ENCODE measurements around the gene PGA5.
"Not testable (repeated sequence)": the region's sequence is repeated elsewhere in the genome, so short reads cannot be mapped to it uniquely, and the experiment has no call there.

PGA5 gene

DNA sequence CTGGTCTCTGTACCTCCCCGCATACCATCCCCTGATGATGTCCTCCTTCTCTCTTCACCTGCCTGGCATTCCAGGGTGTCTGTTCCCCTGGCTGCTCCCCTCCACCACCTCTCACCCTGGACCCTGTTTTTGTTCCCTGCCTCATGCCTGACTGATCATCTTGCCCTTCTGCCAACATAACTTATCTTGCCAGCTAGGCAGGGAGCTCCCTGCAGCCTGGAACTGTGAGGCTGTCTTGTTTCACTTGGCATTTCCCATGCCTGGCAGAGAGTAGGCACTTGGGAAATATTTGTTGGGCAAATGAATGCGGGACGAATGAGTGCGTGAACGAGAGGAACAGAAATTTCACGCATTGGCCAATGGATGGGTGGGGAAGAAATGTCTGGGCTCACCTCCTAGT lies 11.5 kb upstream of the PGA5 start:
- DNase-seq: not testable (repeated sequence)

DNA sequence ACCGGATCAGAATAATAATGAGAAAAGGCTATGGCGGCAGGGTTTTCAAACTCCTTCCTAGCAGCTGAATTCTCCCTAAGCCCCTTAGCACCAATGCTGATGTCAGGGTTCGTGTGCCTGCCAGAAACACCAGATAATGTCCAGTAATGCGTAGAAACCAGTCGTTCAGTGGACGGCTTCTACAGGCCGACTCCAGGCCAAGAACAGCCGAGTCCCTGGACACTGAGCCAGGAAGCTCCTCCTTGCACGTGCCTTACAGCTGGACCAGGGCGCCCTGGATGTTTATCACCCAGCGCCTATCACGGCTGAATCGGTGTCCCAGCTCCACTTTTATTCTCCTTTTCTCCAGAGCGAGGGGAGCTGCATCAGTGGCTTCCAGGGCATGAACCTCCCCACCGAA lies 9.9 kb upstream of the PGA5 start:
- not testable (repeated sequence) for DNase-seq

DNA sequence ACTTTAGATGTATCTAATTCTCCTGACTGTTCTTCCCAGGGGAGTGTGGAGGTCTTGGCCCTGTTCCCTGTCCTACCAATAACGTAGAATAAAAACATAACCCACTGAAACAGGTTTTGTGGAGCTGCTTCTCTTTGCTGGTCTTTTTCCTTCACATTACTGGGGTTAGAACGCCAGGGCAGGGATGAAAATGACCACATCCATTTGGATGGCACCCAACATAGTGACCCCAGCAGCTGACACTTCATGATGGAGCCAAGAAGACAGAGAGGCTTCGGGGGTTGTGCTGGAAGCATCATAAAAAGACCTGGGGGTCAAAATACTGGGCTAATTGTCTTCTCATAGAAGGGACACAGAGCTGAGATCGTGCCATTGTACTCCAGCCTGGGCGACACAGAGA lies 9.4 kb upstream of the PGA5 start:
- not testable (repeated sequence) for DNase-seq

DNA sequence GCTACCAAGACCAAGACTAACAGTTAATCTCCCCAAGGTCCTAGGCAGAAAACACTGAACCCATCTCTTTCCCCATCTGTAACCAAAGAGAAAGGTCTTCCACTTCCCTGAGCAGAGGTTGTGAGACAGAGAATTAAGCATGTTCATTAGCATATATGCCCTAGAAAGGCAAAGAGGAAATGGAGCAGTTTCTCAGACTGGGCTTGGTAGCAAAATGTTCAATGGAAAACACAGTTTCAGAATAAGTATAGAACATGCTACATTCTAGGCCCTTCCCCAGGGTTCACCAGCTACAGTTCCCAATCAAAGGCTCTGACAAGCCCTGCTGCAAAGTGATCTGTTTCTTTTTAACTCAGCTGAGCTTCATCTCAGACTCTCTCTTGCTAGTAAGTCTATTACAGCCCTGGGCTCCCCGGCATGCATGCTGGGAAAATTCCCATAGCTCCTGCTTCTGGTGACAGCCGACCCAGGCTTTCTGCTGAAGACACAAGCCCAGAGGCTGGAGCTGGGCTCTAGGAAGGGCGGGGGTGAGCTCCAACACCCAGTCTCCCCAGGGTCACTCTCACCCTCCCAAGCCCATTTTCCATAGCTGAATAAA lies 8.3 kb upstream of the PGA5 start:
- not testable (repeated sequence) for DNase-seq

DNA sequence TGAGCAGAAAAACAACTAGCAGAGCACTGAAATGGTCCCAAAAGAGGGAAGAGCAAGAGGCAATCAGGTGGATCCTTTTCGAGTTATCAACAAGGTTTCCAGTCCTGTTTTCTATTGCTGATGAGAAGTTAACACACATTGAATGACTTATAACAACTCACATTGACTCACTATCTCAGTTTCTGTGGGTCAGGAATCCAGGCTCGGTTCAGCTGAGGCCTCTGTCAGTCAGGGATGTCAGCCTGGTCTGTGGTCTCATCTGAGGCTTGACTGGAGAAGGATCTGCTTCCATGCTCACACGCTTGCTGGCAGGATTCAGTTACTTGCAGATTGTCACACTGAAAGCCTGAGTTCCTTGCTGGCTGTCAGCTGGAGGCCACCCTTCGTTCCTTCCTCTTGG lies 3.8 kb upstream of the PGA5 start:
- not testable (repeated sequence) for DNase-seq

DNA sequence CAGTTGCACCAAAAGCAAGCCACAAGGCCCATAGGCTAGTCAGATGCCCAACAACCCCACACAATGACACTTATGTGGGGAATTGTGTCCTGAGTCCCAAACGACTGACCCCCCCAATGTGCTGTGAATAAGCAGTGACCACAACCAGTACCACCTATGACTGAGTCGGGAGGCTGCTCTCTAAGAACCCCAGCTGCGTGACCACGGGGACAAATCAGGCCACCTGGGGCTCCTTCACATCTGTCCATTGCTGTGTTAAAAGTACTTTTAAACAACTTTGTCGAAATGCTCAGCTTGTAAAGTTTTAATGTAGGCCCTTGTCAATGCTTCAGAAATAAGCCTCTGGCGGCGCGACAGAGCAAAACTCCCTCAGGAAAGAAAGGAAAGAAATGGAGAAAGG lies 687 bp upstream of the PGA5 start:
- not testable (repeated sequence) for DNase-seq

DNA sequence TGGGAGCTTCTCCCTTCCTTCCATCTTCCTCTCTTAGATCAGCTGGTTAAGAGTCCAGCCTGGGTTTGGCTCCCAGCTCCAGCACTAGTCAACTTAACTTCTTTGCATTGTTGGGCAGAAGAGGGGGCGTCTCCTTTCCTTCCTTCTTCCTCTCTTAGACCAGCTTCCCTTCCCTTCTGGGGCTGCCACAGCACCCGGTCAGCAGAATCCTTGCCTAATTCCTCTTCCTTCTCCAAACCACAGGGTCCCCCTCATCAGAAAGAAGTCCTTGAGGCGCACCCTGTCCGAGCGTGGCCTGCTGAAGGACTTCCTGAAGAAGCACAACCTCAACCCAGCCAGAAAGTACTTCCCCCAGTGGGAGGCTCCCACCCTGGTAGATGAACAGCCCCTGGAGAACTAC lies 551 bp downstream of the PGA5 start:
- DNase-seq: not testable (repeated sequence)

DNA sequence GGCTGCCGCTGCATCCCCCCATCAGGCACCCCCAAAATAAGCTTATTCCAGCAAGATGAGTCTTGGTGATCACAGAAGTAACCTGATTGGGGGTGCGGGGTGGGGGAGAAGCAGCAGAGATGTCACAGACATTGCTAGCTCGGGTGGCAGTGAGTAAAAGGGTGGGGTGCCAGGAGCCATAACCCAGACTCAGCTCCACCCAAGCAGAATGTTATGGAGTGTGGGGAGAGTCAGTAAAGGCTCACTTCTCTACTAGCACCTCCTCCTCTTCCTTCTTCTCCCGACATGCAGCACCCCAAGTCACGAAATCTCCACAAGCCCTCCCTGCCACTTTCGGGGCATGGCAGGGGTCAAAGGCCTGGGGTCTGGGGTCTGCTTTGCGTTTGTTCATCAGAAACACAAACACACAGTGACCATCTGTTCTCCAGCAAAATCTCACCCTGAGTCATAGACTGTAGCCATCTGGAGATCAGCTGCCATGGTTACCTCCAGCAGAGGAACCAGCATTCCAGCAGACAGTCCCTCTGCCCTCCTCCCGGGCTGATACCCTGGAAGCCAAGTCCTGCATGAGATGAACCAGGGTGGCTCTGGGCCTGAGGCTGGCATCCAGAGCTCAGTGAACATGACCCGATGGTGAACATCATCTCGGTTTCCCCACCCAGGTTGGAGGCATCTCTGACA lies 4.4 kb downstream of the PGA5 start:
- not testable (repeated sequence) for DNase-seq

DNA sequence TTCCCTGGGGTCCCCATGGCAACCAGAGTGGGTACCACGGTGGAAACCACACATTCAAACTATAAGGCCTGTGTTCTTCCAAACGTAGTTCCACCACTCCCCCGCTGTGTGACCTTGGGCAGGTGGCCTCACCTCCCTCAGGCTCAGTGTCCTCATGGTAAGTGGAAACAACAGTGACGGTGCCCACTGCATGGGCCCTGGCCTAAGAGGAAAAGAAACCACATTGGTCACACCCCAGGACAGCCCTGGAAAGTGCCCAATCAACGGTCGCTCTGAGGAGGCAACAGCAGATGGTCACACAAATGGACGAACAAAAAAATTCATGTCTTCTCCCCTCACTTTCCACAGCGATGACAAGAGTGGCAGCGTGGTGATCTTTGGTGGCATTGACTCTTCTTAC lies 7.1 kb downstream of the PGA5 start:
- not testable (repeated sequence) for DNase-seq

DNA sequence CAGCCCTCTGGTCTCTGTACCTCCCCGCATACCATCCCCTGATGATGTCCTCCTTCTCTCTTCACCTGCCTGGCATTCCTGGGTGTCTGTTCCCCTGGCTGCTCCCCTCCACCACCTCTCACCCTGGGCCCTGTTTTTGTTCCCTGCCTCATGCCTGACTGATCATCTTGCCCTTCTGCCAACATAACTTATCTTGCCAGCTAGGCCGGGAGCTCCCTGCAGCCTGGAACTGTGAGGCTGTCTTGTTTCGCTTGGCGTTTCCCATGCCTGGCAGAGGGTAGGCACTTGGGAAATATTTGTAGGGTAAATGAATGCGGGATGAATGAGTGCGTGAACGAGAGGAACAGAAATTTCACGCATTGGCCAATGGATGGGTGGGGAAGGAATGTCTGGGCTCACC lies 8.2 kb downstream of the PGA5 start:
- DNase-seq: not testable (repeated sequence)

DNA sequence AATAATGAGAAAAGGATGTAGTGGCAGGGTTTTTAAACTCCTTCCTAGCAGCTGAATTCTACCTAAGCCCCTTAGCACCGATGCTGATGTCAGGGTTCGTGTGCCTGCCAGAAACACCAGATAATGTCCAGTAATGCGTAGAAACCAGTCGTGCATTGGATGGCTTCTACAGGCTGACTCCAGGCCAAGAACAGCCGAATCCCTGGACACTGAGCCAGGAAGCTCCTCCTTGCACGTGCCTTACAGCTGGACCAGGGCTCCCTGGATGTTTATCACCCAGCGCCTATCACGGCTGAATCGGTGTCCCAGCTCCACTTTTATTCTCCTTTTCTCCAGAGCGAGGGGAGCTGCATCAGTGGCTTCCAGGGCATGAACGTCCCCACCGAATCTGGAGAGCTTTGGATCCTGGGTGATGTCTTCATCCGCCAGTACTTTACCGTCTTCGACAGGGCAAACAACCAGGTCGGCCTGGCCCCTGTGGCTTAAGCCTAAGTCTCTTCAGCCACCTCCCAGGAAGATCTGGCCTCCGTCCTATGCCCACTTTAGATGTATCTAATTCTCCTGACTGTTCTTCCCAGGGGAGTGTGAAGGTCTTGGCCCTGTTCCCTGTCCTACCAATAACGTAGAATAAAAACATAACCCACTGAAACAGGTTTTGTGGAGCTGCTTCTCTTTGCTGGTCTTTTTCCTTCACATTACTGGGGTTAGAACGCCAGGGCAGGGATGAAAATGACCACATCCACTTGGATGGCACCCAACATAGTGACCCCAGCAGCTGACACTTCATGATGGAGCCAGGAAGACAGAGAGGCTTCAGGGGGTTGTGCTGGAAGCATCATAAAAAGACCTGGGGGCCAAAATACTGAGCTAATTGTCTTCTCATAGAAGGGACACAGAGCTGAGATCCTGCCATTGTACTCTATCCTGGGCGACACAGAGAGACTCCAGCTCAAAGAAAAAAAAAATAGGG lies 10.1 kb downstream of the PGA5 start:
- DNase-seq: not testable (repeated sequence)

DNA sequence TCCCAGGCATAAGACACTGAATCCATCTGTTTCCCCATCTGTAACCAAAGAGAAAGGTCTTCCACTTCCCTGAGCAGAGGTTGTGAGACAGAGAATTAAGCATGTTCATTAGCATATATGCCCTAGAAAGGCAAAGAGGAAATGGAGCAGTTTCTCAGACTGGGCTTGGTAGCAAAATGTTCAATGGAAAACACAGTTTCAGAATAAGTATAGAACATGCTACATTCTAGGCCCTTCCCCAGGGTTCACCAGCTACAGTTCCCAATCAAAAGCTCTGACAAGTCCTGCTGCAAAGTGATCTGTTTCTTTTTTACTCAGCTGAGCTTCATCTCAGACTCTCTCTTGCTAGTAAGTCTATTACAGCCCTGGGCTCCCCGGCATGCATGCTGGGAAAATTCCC lies 11.4 kb downstream of the PGA5 start:
- not testable (repeated sequence) for DNase-seq

DNA sequence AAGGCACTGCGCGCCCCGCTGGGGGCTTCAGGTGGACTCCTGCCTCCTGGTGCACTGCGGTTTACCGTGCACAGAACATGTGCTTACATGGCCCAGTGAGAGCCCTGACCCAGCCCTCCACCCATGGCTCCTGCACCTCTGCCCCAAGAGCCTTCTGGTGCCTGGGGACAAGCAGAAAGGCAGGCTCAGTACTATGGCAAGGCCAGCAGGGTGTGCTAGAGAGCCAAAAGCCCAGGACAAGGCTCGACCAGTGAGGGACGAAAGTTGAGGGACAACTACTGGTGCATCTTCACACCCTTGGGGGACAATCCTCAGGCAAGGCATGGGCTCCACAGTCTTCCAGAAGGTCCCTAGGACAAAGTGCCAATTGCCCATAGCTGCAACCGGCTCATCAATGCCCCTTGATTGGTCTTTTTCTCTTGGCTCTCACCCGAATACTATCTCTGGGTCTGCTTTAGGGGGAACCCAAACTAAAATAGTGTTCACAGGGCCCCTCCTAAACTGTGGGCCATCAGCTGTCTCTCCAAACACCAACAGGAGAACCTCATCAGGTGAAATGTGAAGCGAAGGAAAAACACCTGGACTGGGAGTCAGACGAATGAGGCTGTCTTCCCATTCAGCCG lies 13.5 kb downstream of the PGA5 start:
- DNase-seq: peak; percentile 59 to 65

DNA sequence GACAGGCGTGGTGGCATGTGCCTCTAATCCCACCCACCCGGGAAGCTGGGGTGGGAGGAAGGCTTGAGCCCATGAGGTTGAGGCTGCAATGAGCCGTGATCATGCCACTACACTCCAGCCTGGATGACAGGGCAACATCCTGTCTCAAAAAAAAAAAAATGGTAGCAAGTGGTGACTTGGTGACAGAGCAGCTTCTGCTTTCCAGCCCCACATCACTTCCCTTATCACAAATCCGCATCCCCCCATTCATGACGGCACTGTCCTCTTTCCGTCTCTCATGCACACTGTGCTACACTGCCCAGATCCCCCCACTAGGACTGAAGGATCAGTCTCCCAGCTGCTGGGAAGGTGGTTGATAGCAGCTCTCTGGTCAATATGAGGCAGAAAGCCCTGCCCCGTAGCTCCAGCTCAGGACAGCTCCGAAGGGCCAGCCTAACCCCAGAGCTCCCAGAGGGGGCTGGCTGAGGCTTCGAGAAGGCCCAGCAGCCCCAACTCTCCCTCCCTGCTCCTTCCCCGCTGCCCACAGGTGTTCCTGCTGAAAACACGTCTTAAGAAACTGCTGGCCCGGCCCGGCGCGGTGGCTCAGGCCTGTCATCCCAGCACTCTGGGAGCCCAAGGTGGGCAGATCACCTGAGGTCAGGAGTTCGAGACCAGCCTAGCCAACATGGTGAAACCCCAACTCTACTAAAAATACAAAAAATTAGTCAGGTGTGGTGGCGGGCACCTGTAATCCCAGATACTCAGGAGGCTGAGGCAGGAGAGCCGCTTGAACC lies 15.9 kb downstream of the PGA5 start:
- no peak for DNase-seq

DNA sequence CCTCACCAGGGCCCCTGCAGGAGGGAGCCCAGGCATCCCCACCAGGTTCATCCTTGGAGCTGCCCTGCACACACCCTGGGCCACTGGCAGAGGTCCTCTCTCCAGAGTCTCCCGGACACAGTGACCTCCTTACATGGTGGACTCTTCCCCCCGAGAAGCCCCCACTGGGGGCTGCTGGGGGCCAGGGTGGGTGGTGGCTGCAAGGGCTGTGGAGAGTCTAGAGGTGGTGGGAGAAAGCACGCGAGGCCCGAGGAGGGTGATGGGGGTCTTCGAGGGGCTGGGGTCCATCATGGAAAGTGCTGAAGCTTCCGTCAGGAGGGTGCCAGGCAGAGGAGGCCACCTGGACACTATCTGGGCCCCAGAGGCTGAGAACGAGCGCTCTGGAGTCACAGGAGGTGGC lies 17.6 kb downstream of the PGA5 start:
- DNase-seq: no peak

DNA sequence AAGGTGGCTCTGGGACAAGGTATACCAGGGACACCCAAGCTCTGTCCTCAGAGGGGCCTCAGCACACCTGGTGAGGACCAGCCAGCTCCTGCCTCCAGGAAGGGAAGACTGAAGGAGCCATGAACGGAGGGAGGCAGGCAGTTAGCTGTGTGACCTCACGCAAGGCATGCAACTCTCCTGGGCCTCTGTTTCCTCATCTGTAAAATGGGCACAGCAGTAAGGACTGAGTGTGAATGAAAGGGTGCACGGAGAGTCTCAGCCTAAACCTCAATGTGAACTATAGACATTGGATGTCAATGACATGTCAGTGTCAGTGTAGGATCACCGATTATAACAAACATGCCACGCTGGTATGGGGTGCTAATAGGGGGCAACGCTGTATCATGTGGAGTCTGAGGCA lies 18.4 kb downstream of the PGA5 start:
- no peak for DNase-seq

DNA sequence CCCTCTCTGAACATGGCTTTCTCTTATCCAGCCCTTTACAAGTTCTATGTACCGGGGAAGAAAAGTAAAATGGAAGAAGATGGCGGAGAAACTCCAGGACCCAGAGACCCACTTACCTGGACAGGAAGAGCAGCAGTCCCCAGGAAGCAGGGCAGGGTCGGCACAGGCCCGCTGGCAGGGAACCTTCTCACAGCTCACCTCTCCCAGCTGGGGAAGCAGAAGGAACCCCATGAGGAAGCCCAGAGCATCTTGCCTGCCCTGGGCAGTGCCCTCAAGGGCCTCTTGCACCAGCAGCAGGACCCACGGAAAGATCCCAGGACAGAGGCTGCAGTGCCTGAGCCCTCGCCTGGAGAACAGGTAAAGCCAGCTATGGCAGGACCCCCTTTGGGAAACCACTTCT lies 23.4 kb downstream of the PGA5 start:
- DNase-seq: no peak

DNA sequence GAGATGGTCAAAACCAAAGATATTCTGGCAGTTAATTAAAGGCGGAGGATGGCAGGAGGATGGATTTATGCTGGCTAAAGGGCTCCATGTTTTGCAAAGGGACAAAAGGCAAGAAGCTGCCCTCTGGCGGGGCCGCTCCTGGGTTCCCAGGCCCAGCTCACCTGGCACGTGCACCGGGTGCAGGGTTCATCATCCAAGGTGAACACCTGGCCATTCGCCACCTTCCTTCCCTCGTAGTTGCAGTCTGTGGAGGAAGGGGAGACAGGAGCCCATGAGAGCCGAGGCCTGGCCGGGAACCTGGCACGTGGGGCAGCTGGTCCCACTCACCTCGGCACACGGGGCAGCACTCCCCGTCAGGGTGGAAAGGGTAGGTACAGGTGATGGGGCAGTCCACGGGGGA lies 23.8 kb downstream of the PGA5 start:
- no peak for DNase-seq

DNA sequence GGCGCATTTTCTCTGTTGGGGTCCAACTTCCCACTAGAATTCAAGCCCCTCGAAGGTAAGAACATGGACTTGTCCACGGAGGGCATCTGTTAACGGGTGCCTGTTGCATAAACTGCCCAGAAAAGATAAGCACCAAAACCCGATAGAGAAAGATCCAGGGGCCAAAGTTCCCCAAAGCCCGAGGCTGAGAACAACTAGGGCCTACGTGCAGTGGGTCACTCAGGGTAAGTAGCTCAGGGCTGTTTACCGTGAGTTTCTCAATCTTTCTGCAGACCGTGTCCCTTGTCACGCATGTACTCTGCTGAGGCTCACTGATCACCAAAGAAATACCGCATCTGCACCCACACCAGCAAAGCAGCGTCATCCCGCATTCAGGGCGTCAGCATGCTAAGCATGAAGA lies 24.4 kb downstream of the PGA5 start:
- no peak for DNase-seq

DNA sequence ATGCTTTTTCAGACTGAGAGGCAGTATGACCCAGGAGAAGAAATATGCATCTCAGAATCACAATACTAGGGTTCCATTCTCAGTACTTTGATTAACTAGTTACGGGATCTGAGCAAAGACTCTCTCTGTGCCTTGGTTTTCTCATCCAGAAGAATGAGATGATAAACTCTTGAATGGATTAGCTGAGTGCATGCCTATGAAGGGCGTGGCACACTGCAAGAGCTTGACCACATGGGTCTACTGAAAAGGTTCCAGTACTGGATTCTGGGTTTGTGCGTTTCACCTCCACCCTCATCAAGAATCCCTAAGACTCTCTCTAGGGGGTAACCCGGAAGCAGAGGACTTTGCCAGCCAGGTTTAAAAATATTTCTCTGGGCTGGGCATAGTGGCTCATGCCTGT lies 25.6 kb downstream of the PGA5 start:
- no peak for DNase-seq

DNA sequence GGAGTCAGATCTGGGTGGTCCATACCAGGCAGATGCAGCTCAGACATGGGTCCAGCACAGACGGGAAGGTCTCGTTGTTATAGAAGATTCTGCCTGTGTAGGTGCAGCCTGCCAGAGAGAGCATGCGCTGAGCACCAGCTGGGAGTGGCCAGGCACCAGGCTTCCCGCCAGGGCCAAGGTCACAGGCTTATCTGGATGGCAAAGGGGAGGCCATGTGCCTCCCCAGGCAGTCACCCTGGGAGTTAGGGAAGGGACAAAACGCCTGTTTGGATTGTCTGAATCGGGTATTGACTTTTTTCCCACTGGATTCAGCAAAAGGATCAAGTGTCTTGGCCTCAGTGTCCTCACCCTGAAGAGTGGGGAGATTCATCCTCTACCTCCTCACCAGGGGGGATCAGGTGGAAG lies 26.5 kb downstream of the PGA5 start:
- no peak for DNase-seq

DNA sequence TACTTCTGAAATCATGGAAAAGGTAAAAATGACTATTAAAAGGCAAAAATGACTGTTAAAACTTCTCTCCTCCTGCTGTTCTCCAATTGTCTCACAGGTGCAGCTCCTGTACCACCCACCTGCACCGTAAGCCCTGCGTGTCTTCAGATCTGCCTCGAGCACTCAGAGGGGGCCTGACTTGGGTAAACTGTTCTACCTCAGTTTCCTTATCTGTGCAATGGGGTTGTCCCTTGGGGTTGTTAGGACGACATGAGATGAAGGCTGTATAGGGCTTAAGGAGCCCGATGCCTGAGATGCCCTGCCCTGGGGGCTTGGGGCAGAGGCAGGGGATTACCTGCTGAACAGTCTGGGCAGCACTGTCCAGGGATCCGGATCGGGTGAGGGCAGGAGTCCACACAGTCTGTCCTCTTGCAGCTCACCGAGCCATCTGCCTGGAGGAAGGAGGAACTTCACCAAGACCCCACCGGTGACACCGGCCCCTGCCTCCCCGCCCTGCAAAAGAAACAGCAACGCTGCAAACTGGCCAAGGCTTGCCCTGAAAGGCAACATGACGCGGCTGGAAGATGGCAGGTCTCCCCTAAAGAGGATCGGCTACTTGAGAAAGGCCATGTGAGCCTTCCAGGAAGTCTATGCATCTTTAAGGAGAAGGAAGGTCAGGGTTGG lies 27.7 kb downstream of the PGA5 start:
- DNase-seq: no peak
